GM23338 (cell line): ENCODE measurements around the gene HACD2. TPM values are rescaled to one million over a fixed set of nuclear protein-coding genes. Genes with fewer than 3 reads are reported as not detected.
A peak's percentile ranks its signal among the peaks of the same experiment; 100 is the strongest.
"Not testable (repeated sequence)": the region's sequence is repeated elsewhere in the genome, so short reads cannot be mapped to it uniquely, and the experiment has no call there.

Experiments used
- ATAC-seq: fragments of 200-7000 bp; cut with Tn5 transposase; 3 replicates; pipeline ENCODE4 v1.9.1; 2020
- DNase-seq: peaks from one replicate; pipeline ENCODE4 v3.0.0-alpha.2; 2015; ENCODE audit warnings: low spot score
- H2AFZ ChIP-seq: fragments of 200-600 bp; sonication (generic); 2 replicates; pipeline ENCODE4 v1.8.0; 2016; ENCODE audit warnings: antibody characterized with exemption, mild to moderate bottlenecking, moderate library complexity
- H3F3A ChIP-seq: fragments of 200-600 bp; sonication (generic); replicated peaks from 2 replicates; pipeline ENCODE4 v1.8.0; 2017; ENCODE audit warnings: antibody characterized with exemption, mixed run types, low read depth
- H3K27ac ChIP-seq: fragments of 200-600 bp; sonication (generic); 2 replicates; pipeline ENCODE4 v1.6.1; 2016; ENCODE audit warnings: low read depth
- H3K27me3 ChIP-seq: fragments of 200-600 bp; sonication (generic); 2 replicates; pipeline ENCODE4 v1.8.0; 2016; ENCODE audit warnings: mild to moderate bottlenecking, mixed run types, moderate library complexity; ENCODE audit not compliant: insufficient read depth
- H3K36me3 ChIP-seq: fragments of 200-600 bp; sonication (generic); 2 replicates; pipeline ENCODE4 v1.8.0; 2016; ENCODE audit warnings: mild to moderate bottlenecking; ENCODE audit not compliant: insufficient read depth
- H3K4me1 ChIP-seq: fragments of 200-600 bp; sonication (generic); 2 replicates; pipeline ENCODE4 v1.8.0; 2016; ENCODE audit warnings: mild to moderate bottlenecking, moderate library complexity; ENCODE audit not compliant: insufficient read depth
- H3K4me2 ChIP-seq: fragments of 200-600 bp; sonication (generic); 2 replicates; pipeline ENCODE4 v1.7.1; 2017; ENCODE audit warnings: mixed run types
- H3K4me3 ChIP-seq: fragments of 200-600 bp; sonication (generic); 2 replicates; pipeline ENCODE4 v1.6.1; 2016; ENCODE audit warnings: mixed run types
- H3K79me2 ChIP-seq: fragments of 200-600 bp; sonication (generic); replicated peaks from 2 replicates; pipeline ENCODE4 v1.8.0; 2017; ENCODE audit warnings: mild to moderate bottlenecking; ENCODE audit not compliant: insufficient read depth
- H3K9me2 ChIP-seq: fragments of 200-600 bp; sonication (generic); 2 replicates; pipeline ENCODE4 v1.8.0; 2017; ENCODE audit not compliant: insufficient read depth
- H4K20me1 ChIP-seq: fragments of 200-600 bp; sonication (generic); replicated peaks from 2 replicates; pipeline ENCODE4 v1.8.0; 2017; ENCODE audit warnings: mild to moderate bottlenecking; ENCODE audit not compliant: insufficient read depth
- H3K27ac Mint-ChIP-seq: 2 replicates; pipeline ENCODE4 v1.8.0; 2020; ENCODE audit warnings: inconsistent platforms, mild to moderate bottlenecking, moderate library complexity, mixed read lengths
- H3K27me3 Mint-ChIP-seq: 3 replicates; pipeline ENCODE4 v1.8.0; 2022; ENCODE audit warnings: low read depth, mild to moderate bottlenecking, moderate library complexity, mixed read lengths, inconsistent platforms; ENCODE audit not compliant: insufficient read depth, poor library complexity
- H3K36me3 Mint-ChIP-seq: 3 replicates; pipeline ENCODE4 v1.8.0; 2021; ENCODE audit warnings: low read depth, mild to moderate bottlenecking, inconsistent platforms, moderate library complexity, mixed read lengths
- H3K4me1 Mint-ChIP-seq: 3 replicates; pipeline ENCODE4 v1.8.0; 2020; ENCODE audit warnings: mild to moderate bottlenecking, inconsistent platforms, mixed read lengths
- H3K4me3 Mint-ChIP-seq: 3 replicates; pipeline ENCODE4 v1.8.0; 2021; ENCODE audit warnings: moderate library complexity, mild to moderate bottlenecking, inconsistent platforms, mixed read lengths
- H3K9me3 Mint-ChIP-seq: 3 replicates; pipeline ENCODE4 v1.8.0; 2020; ENCODE audit warnings: moderate library complexity, mild to moderate bottlenecking, inconsistent platforms, mixed read lengths
- EZH2 ChIP-seq: fragments of 200-600 bp; sonication (generic); IDR thresholded peaks from one replicate; pipeline ENCODE4 v1.8.0; 2017; ENCODE audit warnings: antibody characterized with exemption, mild to moderate bottlenecking, low read depth; ENCODE audit not compliant: unreplicated experiment
- JUNB ChIP-seq: IDR thresholded peaks from one replicate; pipeline ENCODE4 v1.6.1; 2016; ENCODE audit warnings: antibody characterized with exemption; ENCODE audit not compliant: unreplicated experiment
- NANOG ChIP-seq: IDR thresholded peaks from 2 replicates; pipeline ENCODE4 v1.6.1; 2016; ENCODE audit warnings: antibody characterized with exemption, borderline replicate concordance
- ZNF114 ChIP-seq: fragments of 250-450 bp; sonication (Bioruptor Pico); IDR thresholded peaks from 2 replicates; pipeline ENCODE4 v1.5.0; 2020; ENCODE audit warnings: mild to moderate bottlenecking, moderate library complexity
- ZNF331 ChIP-seq: fragments of 250-450 bp; sonication (Bioruptor Pico); IDR thresholded peaks from 2 replicates; pipeline ENCODE4 v1.5.0; 2020; ENCODE audit warnings: low read depth, mild to moderate bottlenecking, moderate library complexity
- polyA plus RNA-seq: library from polyadenylated mRNA; unstranded; fragments of >200 nt; fragmentation: Nextera tagmentation; extraction: Ambion mirVana; gene quantifications from 2 replicates; pipeline ENCODE4 v1.2.1, GENCODE V29; 2016
- total RNA-seq: library from RNA; depleted of rRNA; stranded (reverse); fragments of >200 nt; shearing (Covaris generic); gene quantifications from 2 replicates; pipeline ENCODE4 v1.2.3, GENCODE V29; 2014
- TF ChIP-seq, protein P1 (sequence below), 2 experiments: fragments of 200-600 bp in 1 of 2; sonication (generic) in 1 of 2; conservative IDR thresholded peaks; 2 replicates each; pipeline versions ENCODE4 v1.5.1 to v1.6.1; 2016 to 2017; ENCODE audit warnings: antibody characterized with exemption in 2 of 2, low read depth in 2 of 2, mild to moderate bottlenecking in 2 of 2, moderate library complexity in 1 of 2
- TF ChIP-seq, protein P2 (sequence below): IDR thresholded peaks from 2 replicates; pipeline ENCODE4 v1.6.1; 2016; ENCODE audit warnings: antibody characterized with exemption

HACD2 gene
- total and polyA plus RNA-seq, 2 experiments from 2014 or later: 13.4 to 31.5 TPM

DNA sequence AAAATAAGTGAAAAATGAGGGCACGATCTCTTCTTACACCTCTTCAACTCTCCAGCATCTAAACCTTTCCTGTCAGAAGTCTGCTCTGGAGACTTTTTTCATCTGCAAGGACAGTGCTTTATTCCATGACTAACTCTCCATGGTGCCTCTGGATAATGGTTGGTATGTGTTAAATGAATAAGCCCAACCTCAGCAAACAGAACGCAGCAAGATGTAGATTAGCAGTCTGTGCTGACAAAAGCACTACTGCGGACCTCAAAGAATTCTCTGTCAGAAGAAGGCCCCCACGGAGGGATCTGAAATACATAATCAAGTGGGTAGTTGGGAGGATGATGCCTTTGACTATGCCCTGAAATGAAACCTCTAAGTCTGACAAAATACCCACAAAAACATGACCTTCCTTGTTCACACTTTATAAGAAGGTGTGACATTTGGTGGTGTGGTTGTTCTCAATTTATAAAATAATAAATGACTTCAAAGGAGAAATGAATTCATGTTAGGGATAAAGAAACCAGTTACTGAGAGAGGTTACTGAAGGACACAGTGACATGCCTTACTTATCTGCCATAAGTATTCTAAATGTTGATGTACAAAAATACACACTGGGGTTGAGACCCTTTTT is 92.8 kb downstream of the HACD2 start:
- Mint-ChIP-seq H3K27ac (no peak overlapping the region), H3K9me3 (no peaks in the 10 kb centered on the region), H3K4me3 (no peak overlapping the region), H3K27me3 (peaks cover 4% of the 10 kb centered on the region), H3K4me1 (no peaks in the 10 kb centered on the region), H3K36me3 (no peaks in the 10 kb centered on the region; the same call in 2 of the 3 replicates)
- H3F3A ChIP-seq: no peaks in the 10 kb centered on the region
- H3K4me1 ChIP-seq: no peaks in the 10 kb centered on the region
- H3K79me2 ChIP-seq: no peaks in the 10 kb centered on the region
- ATAC-seq: no peak
- no peaks in the 10 kb centered on the region for H3K27me3 ChIP-seq
- no peak for DNase-seq
- no peaks in the 10 kb centered on the region for H4K20me1 ChIP-seq
- no peak overlapping the region for H2AFZ ChIP-seq
- H3K9me2 ChIP-seq: no peaks in the 10 kb centered on the region
- H3K4me2 ChIP-seq: no peak overlapping the region
- H3K4me3 ChIP-seq: no peak overlapping the region
- TF ChIP-seq ZNF331 (CRISPR knock-in tag): no peak
- no peaks in the 10 kb centered on the region for H3K36me3 ChIP-seq
- H3K27ac ChIP-seq: no peak overlapping the region; the same call in 1 of the 2 replicates

DNA sequence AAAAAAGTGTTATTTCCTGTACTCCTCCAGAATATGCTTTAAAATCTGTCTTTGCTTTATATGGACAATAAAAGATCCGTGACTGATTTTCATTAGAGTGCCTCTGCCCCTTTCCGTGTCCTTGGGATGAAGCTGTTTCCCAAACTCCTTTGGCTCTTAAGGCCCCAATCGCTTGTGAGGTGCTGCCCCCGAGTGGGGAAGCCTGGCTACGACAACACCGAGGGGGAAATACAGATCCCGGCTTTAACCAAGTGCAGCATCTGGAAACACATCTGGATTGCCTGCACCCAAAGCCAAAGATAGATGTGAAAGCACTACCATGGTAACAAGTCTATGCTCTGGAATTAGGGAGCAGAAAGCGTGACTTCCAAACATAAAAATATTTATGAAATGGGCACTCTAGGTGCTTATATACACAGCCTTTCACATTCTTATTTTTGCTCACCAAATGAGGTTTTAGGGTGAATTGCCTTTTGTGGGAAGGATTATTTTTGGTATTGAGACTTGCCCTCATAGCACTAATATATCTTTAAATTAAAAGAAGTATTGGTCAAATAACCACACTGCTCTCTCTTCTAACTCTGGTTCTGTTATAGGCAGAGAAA is 95.4 kb downstream of the HACD2 start:
- no peaks in the 10 kb centered on the region for H3K36me3 ChIP-seq
- Mint-ChIP-seq H3K9me3 (no peaks in the 10 kb centered on the region), H3K27me3 (peaks cover 3% of the 10 kb centered on the region), H3K4me3 (no peak overlapping the region), H3K36me3 (no peaks in the 10 kb centered on the region; the same call in 2 of the 3 replicates), H3K4me1 (no peaks in the 10 kb centered on the region), H3K27ac (no peak overlapping the region)
- H3K27me3 ChIP-seq: no peaks in the 10 kb centered on the region
- H4K20me1 ChIP-seq: no peaks in the 10 kb centered on the region
- no peaks in the 10 kb centered on the region for H3F3A ChIP-seq
- no peak overlapping the region for H2AFZ ChIP-seq
- H3K27ac ChIP-seq: no peak overlapping the region
- no peak overlapping the region for H3K4me3 ChIP-seq
- no peak overlapping the region for H3K4me2 ChIP-seq
- DNase-seq (peak; percentile 84), ATAC-seq (peak; percentile 96)
- no peaks in the 10 kb centered on the region for H3K9me2 ChIP-seq
- H3K4me1 ChIP-seq: no peaks in the 10 kb centered on the region
- TF ChIP-seq ZNF331 (CRISPR knock-in tag): no peak
- TF ChIP-seq, protein P1, sequence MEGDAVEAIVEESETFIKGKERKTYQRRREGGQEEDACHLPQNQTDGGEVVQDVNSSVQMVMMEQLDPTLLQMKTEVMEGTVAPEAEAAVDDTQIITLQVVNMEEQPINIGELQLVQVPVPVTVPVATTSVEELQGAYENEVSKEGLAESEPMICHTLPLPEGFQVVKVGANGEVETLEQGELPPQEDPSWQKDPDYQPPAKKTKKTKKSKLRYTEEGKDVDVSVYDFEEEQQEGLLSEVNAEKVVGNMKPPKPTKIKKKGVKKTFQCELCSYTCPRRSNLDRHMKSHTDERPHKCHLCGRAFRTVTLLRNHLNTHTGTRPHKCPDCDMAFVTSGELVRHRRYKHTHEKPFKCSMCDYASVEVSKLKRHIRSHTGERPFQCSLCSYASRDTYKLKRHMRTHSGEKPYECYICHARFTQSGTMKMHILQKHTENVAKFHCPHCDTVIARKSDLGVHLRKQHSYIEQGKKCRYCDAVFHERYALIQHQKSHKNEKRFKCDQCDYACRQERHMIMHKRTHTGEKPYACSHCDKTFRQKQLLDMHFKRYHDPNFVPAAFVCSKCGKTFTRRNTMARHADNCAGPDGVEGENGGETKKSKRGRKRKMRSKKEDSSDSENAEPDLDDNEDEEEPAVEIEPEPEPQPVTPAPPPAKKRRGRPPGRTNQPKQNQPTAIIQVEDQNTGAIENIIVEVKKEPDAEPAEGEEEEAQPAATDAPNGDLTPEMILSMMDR (conservative IDR thresholded peaks at IDR 0.05; ENCODE audit: low read depth in 2 of 2): peak; percentile 97 to 99
- no peaks in the 10 kb centered on the region for H3K79me2 ChIP-seq

DNA sequence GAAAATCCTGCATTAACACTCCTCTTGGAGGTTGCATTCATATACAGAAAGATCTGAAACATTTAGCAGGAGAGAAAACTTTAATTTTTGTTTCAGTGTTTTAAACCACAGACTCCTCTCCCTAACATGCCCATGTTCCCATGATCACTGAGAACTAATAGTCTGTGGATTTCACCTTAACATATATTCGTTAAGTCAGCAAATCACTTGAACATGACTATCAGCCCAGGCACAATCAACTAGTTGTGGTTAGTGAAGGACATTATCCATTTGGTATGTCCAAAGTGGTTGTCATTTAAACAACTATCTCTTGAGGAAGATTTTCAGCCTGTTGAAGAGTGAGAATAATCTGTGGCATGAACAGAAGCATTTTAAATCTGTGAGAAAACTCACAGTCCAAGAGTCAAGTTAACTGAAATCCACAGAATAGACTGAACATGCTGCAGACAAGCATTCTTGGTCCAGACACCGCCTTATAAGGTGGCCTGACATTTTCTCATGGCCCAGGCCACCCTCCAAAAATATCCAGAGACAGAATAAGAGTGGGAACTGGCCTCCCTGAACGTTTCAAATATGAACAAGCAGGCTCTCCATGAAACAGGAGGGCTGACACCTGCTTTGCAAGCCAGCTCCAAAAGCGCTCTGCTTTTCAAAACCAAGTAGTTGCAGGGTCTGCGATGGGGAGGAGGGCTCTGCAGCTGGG is 96.1 kb downstream of the HACD2 start:
- TF ChIP-seq JUNB (no peak), NANOG (no peak), EZH2 (no peak), ZNF114 (CRISPR knock-in tag) (no peak)
- TF ChIP-seq, protein P2, sequence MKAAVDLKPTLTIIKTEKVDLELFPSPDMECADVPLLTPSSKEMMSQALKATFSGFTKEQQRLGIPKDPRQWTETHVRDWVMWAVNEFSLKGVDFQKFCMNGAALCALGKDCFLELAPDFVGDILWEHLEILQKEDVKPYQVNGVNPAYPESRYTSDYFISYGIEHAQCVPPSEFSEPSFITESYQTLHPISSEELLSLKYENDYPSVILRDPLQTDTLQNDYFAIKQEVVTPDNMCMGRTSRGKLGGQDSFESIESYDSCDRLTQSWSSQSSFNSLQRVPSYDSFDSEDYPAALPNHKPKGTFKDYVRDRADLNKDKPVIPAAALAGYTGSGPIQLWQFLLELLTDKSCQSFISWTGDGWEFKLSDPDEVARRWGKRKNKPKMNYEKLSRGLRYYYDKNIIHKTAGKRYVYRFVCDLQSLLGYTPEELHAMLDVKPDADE: no peak
- no peak for DNase-seq
- H3K27ac ChIP-seq: no peak overlapping the region

DNA sequence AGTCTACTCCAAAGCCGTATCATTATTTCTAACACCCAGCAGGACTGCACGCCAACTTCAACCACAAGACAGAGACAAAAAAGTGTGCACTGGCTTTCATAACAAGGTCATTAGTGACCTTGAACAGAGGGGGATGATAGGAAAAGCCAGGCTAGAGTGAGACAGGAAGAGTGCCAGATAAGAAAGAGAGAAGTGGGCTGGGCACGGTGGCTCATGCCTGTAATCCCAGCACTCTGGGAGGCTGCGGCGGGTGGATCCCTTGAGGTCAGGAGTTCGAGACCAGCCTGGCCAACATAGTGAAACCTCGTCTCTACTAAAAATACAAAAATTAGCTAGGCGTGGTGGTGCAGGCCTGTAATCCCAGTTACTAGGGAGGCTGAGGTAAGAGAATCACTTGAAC is 97.8 kb downstream of the HACD2 start:
- not testable (repeated sequence) for H3K4me3 Mint-ChIP-seq, H3K36me3 ChIP-seq, H3K27ac Mint-ChIP-seq, H3K27me3 Mint-ChIP-seq, H3K4me2 ChIP-seq, DNase-seq, H3F3A ChIP-seq, H3K27ac ChIP-seq, H4K20me1 ChIP-seq, H3K4me1 ChIP-seq, H3K4me3 ChIP-seq, H3K4me1 Mint-ChIP-seq, H3K9me3 Mint-ChIP-seq, H3K79me2 ChIP-seq, H3K27me3 ChIP-seq, H2AFZ ChIP-seq, H3K36me3 Mint-ChIP-seq, ATAC-seq, H3K9me2 ChIP-seq

More for the DNA sequence above, 96.1 kb downstream of the HACD2 start:
- Histone ChIP-seq H3K4me1 (no peaks in the 10 kb centered on the region), H3K9me2 (no peaks in the 10 kb centered on the region), H4K20me1 (no peaks in the 10 kb centered on the region), H3F3A (no peaks in the 10 kb centered on the region), H3K4me3 (no peak overlapping the region), H3K79me2 (no peaks in the 10 kb centered on the region), H2AFZ (no peak overlapping the region), H3K27me3 (no peaks in the 10 kb centered on the region), H3K36me3 (no peaks in the 10 kb centered on the region), H3K4me2 (no peak overlapping the region)
- Mint-ChIP-seq H3K27ac (no peak overlapping the region), H3K9me3 (no peaks in the 10 kb centered on the region), H3K4me1 (no peaks in the 10 kb centered on the region), H3K36me3 (no peaks in the 10 kb centered on the region; the same call in 2 of the 3 replicates), H3K27me3 (peaks cover 3% of the 10 kb centered on the region), H3K4me3 (no peak overlapping the region)
- peak; percentile 54 for ATAC-seq
